ENCODE measurements around the gene PLXNB3.

PLXNB3 gene

DNA sequence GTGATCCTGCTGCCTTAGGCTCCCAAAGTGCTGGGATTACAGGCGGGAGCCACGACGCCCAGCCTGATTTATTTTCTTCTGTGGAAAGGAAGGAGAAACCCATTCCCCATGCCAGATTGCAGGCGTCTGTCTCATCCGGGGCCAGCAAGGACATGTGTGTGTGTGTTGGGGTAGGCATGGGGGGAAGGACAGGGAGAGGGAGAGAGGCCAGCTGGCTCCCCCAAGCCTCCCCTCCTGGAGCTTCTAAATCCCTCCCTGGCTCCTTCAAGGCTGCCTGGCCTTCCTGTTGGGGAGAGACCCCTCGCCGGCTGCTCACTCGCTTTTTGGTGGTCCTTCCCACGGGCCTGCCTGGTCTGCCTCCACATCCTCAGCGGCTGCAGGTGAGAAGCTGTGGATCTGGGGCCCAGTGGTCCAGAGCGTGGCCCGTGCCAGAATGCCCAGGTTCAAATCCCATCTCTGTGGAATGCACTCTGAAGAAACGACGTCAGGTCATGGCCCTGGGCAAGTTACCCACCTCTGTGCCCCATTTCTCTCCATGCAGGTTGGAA, 1.3 kb upstream of the PLXNB3 start:
- DNase-seq = no peak

DNA sequence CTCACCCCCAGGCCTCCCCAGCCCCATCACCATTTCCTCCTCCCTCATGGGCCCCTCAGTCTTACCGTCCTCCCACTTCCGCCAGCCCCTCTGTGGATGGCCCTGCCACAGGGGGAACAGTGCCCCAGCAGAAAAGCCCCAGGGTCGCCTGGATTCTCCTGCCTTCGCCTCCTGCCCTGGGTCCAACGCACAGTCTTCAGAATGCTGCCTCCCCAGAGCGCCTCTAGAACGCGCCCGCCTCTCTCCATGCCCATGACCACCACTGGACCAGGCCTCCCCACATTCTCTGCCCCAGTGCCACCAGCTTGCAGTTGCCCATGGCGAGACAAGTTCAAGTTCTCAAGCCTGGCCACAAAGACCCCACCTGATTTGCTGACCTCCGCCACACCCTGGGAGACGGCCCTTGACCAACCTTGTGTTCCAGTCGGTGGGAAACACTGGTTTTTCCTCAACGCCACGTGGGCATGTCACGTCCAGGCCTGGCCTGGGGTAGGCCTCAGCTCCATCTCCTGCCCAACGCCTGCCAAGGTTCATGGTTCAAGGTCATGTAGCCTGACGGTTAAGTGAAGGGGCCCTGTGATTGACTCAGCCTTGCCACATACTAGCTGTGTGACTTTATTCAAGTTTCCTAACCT, 634 bp upstream of the PLXNB3 start:
- no peak for DNase-seq

DNA sequence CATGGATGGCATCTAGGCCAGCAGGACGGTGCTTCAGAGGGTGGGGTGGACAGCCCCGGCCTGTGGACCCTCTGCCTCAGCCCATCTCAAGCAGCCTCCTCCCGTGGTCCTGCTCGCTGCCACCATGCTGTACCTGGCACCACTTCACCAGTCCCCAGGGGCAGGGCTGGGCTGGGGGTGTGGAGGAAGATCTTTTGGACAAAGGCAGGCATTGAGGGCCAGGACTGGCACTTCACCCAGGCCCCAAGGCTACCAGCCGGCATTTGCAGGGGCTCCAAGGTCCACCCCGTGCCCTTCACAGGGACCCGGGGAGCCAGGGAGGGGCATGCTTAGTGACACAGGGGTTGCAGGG, 713 bp downstream of the PLXNB3 start:
- DNase-seq = no peak

DNA sequence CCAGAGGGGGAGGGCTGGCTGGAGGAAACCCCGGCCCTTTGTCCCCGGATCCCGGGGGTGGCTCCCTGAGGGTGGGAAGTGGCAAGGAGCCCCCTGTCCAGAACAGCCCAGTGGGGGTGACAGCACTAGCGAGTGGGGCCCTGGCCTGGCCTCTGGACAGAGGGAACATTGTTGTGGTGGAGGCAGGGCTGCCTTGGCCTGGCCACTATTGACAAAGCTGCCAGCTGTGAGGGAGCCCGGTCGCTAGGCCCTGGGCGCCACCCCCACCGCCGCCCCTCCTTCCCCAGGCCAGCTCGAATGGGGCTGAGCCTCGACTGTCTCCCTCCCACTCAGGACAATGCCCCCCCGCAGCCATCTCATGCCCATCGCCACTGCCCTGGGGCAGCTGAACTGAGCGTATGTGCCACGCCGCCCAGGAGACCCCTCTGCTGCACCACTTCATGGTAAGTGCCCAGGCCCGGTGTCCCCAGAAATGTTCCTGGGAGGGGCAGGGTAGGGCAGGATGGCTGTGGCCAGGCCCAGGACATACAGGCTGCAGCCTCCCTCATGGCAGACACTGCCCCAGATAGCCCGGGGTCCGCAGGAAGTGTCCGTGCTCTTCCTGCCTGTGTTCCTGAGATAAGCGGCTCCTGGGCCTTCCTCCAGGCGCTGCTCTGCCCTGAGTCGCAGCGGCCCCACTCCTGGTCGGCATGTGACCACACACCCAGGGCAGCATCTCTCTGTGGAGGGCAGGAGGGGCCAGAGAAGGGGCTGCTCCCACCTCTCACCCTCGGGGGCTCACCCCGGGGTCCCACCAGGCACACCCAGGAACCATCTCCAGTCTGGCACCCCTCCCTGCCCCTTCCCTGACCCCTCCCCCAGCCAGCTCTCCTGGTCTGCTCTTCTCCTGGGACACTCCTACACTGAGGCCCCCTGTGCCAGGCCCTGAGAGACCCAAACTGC, 1.4 kb downstream of the PLXNB3 start:
- no peak for DNase-seq

DNA sequence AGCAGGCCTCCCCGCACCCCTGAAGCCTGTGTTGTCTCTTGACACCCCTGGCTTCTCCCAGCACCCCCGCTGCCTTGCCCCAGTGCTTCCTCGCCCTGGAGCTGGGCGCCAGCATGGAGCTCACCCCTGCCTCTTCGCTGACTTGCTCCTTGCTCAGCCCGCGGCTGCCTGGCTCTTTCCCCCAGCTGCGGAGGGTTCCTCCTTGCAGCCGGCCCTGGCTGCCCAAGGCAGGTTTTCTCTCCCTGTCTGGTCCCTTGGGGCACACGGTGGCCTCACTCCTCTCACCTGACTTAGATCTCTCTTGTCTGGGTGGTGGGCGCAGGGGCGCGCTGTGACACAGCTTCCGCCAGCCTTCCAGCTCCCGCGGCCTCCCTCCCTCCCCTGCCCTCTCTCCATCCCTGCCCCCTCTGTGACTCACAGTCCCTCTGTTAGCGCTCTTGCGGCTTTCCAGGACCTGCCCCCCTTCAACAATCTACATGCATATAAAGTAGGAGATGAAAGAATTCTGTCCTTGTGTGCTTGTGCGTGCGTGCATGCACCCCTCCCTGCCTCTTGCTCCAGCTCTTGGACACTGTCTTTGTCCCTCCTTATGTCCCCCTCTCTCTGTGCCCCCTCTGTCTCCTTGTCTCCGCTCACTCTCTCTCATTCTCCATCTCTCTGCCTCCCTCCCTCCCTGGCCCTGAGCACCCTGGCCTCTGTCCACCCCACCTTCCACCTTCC, 2.2 kb downstream of the PLXNB3 start:
- peak; percentile 28 for DNase-seq

DNA sequence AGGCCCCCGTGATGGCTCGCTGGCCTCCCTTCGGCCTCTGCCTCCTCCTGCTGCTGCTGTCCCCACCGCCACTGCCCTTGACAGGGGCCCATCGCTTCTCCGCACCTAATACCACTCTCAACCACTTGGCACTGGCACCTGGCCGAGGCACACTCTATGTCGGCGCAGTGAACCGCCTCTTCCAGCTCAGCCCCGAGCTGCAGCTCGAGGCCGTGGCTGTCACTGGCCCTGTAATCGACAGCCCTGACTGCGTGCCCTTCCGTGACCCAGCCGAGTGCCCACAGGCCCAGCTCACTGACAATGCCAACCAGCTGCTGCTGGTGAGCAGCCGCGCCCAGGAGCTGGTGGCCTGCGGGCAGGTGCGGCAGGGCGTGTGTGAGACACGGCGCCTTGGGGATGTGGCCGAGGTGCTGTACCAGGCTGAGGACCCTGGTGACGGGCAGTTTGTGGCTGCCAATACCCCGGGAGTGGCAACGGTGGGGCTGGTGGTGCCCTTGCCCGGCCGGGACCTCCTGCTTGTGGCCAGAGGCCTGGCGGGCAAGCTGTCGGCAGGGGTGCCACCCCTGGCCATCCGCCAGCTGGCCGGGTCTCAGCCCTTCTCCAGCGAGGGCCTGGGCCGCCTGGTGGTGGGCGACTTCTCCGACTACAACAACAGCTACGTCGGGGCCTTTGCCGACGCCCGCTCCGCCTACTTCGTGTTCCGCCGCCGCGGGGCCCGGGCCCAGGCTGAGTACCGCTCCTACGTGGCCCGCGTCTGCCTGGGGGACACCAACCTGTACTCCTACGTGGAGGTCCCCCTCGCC, 3.0 kb downstream of the PLXNB3 start:
- DNase-seq = no peak

DNA sequence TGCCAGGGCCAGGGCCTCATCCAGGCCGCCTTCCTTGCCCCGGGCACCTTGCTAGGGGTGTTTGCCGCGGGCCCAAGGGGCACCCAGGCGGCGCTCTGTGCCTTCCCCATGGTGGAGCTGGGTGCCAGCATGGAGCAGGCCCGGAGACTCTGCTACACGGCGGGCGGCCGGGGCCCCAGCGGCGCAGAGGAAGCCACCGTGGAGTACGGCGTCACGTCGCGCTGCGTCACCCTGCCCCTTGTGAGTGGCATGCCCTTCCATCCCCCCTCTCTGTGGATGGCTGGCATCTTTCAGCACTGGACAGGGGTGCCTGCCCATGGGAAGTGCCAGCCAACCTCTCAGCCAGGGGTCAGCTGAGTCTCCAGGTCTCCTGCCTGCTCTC, 3.6 kb downstream of the PLXNB3 start:
- no peak for DNase-seq

DNA sequence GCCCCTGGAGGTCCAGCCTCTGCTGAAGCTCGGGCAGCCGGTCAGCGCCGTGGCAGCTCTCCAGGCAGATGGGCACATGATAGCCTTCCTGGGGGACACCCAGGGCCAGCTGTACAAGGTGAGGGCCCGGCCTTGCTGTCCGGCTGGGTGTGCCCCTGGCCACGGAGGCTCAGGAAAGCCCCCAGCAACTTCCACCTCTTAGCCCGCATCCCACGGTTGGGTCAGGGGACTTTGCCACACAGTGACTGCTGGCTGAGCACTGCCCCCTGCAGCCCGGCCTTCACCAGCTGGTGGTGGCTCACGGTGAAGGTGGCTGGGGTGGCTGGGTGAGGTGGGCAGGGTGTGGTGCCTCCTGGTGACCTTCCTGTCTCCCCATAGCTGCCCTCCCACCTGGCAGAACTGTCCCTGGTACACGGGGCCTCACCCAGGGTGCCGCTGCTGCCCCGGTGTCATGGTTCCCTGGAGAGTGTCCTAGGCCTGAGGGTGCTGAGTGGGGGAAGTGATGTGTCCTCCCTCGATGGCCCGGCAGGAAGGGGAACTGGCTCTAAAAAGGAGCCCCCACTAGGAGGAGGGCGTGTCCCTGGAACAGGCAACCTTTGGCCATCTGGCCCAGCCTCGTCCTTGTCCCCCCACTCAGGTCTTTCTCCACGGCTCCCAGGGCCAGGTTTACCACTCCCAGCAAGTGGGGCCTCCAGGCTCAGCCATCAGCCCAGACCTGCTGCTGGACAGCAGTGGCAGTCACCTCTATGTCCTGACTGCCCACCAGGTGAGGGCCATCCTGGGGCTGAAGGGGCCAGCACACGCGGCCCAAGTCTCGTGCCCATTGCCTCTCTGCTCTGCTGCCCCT, 4.5 kb downstream of the PLXNB3 start:
- no peak for DNase-seq

DNA sequence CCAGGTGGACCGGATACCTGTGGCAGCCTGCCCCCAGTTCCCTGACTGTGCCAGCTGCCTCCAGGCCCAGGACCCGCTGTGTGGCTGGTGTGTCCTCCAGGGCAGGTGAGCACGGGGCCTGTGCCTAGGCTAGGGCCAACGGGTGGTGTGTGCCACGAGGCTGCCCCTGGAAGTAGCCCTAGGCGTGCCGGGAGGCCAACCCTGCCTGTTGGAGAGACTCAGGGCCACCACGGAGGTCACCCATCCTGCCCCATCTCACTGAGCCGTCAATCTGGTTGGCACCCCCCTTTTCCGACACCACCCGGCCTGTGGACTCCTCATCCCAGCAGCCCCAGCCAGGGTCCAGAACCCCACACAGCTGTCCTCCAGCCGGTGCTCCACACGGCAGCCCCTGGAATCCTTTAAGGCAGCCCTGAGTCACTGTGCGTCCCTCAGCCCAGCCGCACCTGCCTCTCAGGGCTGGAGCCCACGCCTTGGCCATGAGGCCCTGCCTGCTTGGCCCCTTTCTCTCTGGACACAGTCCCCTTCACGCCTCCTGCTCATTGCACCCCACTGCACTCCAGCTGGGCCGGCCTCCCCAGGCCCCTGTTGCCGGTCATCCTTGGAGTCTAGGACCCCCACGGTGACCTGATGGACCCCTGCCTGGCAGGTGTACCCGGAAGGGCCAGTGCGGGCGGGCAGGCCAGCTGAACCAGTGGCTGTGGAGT, 5.3 kb downstream of the PLXNB3 start:
- no peak for DNase-seq

DNA sequence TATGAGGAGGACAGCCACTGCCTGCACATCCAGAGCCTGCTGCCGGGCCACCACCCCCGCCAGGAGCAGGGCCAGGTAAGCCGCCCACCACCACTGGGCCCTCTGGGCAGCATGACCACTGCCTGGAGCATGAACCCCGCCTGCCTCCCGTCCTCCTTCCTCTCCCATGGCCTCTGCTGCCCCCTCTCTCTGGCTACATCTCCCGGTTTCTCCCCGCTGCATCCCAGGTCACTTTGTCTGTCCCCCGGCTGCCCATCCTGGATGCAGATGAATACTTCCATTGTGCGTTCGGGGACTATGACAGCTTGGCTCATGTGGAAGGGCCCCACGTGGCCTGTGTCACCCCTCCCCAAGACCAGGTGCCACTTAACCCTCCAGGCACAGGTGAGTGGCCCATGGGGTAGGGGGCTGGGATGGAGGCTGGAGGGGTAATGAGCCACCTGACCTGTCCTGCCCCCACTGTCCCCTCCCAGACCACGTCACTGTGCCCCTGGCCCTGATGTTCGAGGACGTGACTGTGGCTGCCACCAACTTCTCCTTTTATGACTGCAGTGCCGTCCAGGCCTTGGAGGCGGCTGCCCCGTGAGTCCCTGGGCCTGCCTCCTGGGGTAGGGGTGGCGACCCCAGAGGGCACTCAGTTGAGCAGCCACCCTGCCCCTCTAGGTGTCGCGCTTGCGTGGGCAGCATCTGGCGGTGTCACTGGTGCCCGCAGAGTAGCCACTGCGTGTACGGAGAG, 6.0 kb downstream of the PLXNB3 start:
- no peak for DNase-seq

DNA sequence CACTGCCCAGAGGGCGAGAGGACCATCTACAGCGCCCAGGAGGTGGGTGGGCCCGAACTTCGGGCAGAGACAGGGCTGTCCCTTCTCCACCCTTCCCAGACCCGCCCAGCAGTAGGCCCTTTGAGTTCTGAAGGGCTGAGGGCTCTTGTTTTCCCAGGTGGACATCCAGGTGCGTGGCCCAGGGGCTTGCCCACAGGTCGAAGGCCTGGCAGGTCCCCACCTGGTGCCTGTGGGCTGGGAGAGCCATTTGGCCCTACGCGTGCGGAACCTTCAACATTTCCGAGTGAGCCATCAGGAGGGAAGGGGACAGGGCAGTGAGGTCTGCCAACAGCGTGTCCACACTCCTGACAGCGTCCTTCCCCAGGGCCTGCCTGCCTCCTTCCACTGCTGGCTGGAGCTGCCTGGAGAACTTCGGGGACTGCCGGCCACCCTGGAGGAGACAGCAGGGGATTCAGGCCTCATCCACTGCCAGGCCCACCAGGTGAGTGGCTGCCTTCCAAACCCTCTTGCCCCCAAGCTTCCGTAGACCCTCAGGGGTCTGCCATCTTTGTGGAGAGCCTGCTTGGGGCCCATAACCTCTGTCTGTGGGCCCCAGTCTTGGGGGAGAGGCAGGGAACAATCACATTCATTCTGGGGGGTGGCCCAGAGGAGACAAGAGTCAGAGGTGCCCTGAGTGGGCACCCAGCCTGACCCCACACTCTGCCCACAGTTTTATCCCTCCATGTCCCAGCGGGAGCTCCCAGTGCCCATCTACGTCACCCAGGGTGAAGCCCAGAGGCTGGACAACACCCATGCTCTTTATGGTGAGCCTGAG, 6.8 kb downstream of the PLXNB3 start:
- DNase-seq = no peak

DNA sequence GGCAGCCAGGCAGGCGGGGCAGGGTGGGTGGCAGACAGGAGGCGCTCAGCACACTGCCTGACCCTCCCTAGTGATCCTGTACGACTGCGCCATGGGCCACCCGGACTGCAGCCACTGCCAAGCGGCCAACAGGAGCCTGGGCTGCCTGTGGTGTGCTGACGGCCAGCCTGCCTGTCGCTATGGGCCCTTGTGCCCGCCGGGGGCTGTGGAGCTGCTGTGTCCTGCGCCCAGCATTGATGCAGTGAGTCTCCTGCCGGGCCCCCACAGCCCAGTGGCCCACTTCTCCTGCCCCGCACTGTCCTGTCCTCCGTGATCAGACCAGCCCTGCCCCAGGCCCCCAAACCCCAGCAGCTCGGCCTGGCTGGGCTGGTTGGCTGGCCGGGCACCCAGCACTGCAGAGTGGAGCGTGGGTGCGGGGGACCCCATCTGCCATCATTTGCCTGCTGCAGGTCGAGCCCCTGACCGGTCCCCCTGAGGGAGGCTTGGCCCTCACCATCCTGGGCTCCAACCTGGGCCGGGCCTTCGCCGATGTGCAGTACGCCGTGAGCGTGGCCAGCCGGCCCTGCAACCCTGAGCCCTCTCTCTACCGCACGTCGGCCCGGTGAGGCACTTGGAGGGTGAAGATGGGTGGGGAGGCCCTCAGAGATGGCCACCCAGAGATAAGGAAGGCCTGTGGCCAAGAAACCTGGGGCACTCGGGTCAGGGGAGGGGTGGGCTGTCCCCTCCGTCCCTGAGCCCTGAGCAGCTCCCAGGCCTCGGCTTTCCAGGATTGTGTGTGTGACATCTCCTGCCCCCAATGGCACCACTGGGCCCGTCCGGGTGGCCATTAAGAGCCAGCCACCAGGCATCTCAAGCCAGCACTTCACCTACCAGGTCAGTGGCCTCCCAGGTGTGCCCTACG, 7.6 kb downstream of the PLXNB3 start:
- DNase-seq = no peak

DNA sequence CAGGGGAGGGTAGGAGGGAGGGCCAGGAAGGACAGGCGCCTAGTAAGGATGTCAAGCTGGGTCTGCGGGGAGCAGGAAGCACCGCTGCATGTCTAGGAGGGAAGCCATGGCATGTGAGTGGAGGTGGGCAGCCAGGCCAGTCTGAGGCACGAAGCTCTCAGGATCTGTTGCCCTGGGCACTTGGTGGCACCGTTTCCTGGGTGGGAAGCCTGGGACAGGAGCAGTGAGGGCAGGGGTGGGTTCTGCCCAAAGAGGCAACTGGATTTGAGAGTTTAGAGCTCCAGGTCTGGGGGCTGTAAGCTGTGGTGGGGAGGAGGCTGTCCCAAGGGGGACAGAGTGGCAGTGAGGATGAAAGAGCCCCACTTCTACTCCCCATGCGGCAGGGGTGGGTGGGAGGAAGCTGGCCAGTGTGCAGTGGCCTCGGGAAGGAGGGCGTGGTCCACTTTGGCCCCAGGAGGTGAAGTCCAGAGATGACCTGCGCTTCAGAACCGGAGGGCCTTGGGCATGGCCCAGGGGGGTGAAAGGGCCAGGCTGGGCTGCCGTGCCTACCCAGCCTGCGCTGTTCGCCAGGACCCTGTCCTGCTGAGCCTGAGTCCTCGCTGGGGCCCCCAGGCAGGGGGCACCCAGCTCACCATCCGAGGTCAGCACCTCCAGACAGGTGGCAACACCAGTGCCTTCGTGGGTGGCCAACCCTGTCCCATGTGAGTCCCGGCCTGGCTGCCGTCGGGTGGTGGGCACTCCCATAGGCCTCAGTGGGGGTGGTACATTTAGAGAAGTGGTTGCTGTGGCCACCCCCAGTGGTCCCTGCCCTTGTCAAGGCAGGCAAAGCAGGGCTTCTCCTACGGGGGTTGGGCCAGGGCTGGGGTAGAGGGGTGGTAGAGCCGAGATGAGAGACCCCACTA, 8.5 kb downstream of the PLXNB3 start:
- no peak for DNase-seq

DNA sequence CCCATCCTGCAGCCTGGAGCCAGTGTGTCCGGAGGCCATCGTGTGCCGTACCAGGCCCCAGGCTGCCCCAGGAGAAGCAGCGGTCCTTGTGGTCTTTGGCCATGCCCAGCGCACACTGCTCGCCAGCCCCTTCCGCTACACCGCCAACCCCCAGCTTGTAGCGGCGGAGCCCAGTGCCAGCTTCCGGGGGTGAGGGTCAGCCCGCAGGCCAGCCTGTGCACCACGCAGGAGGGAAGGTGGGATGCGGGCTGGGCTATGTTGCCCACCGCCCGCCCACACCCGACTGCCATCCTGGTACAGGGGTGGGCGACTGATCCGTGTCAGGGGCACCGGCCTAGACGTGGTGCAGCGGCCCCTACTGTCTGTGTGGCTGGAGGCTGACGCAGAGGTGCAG, 9.2 kb downstream of the PLXNB3 start:
- no peak for DNase-seq

DNA sequence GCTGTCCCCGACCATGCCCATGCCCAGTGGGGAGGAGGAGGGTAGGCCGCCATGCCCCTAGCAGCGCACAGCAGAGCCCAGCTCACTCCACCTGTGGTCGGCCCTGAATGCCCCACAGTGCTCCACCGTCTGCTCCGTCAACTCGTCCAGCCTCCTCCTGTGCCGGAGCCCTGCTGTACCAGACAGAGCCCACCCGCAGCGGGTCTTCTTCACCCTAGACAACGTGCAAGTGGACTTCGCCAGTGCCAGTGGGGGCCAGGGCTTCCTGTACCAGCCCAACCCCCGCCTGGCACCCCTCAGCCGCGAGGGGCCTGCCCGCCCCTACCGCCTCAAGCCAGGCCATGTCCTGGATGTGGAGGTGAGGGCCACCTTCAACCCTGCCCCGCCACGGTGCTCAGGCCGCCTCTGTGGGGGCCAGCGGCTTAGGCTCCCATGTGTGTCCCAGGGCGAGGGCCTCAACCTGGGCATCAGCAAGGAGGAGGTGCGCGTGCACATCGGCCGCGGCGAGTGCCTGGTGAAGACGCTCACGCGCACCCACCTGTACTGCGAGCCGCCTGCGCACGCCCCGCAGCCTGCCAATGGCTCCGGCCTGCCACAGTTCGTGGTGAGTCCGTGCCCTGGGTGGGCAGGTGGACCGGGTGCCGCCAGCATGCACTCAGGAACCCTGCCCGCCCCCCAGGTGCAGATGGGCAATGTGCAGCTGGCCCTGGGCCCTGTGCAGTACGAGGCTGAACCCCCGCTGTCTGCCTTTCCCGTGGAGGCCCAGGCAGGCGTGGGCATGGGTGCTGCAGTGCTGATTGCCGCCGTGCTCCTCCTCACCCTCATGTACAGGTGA, 9.9 kb downstream of the PLXNB3 start:
- DNase-seq = no peak

DNA sequence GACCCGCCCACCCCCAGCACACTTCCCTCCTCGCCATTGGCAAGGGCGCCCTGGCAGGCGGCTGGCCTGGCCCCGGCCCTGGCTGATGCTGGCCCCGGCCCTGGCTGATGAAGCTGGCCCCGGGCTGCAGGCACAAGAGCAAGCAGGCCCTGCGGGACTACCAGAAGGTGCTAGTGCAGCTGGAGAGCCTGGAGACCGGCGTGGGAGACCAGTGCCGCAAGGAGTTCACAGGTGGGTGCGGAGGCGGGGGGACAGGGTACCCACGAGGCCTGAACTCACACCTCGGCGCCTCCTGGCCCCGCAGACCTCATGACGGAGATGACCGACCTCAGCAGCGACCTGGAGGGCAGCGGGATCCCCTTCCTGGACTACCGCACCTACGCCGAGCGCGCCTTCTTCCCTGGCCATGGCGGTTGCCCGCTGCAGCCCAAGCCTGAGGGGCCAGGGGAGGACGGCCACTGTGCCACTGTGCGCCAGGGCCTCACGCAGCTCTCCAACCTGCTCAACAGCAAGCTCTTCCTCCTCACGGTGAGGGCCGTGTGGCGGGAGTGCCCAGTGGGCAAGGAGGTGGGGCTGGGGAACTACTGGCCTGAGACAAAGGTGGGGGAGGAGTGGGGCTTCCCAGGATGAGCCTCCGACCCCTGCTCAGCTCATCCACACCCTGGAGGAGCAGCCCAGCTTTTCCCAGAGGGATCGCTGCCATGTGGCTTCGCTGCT, 10.7 kb downstream of the PLXNB3 start:
- no peak for DNase-seq
